GM18507 (cell line): ENCODE measurements around the gene ESR2.
"Not testable (repeated sequence)": the region's sequence is repeated elsewhere in the genome, so short reads cannot be mapped to it uniquely, and the experiment has no call there.

ENCODE experiments used
- DNase-seq: peaks from one replicate; pipeline ENCODE4 v3.0.0; 2011; ENCODE audit warnings: low read depth; ENCODE audit not compliant: insufficient read length; ENCODE audit errors: extremely low spot score
- FAIRE-seq: peaks from 2 replicates; lab custom pipeline; 2011; peaks lifted over from hg19 to GRCh38; lab: Jason Lieb, UNC

ESR2 gene

GRCh38 chr14:64293976-64294671 is at the start of gene ESR2:
Gene ESR2, minus strand, starts transcription at chr14:64294371. Its CDS starts 11,386 bp downstream, at chr14:64282985.
- FAIRE-seq (no peak), DNase-seq (no peak)

GRCh38 chr14:64340560-64341196 is 46.5 kb upstream of the ESR2 start:
- DNase-seq (no peak), FAIRE-seq (no peak)

GRCh38 chr14:64338616-64339316 is 44.6 kb upstream of the ESR2 start:
- FAIRE-seq, result peak; percentile 99
- DNase-seq, result peak; percentile 94

- FAIRE-seq (peak; percentile 67), DNase-seq (no peak)
Observed at GRCh38 chr14:64337888-64338615, 43.9 kb upstream of the ESR2 start.

- no peak for FAIRE-seq
- DNase-seq, result no peak
Observed at GRCh38 chr14:64329149-64329548, 35.0 kb upstream of the ESR2 start.

- DNase-seq (no peak), FAIRE-seq (no peak)
Observed at GRCh38 chr14:64326502-64326901, 32.3 kb upstream of the ESR2 start.

- no peak for FAIRE-seq
- no peak for DNase-seq
Observed at GRCh38 chr14:64324895-64325294, 30.7 kb upstream of the ESR2 start.

GRCh38 chr14:64324461-64324860 is 30.3 kb upstream of the ESR2 start:
- no peak for DNase-seq
- no peak for FAIRE-seq

GRCh38 chr14:64320362-64320761 is 26.2 kb upstream of the ESR2 start:
- FAIRE-seq, DNase-seq: not testable (repeated sequence)

- not testable (repeated sequence) for DNase-seq, FAIRE-seq
Observed at GRCh38 chr14:64318695-64319094, 24.5 kb upstream of the ESR2 start.

- FAIRE-seq (peak; percentile 86), DNase-seq (peak; percentile 60)
Observed at GRCh38 chr14:64303471-64303917, 9.3 kb upstream of the ESR2 start.

- no peak for FAIRE-seq
Observed at GRCh38 chr14:64298773-64299172, 4.6 kb upstream of the ESR2 start.

GRCh38 chr14:64296561-64296960 is 2.4 kb upstream of the ESR2 start:
- DNase-seq, result no peak
- FAIRE-seq, result no peak

More at GRCh38 chr14:64298773-64299172, 4.6 kb upstream of the ESR2 start:
- DNase-seq, result no peak

GRCh38 chr14:64294672-64295413 is 672 bp upstream of the ESR2 start:
- FAIRE-seq (peak; percentile 81), DNase-seq (peak; percentile 77)

- no peak for FAIRE-seq
- no peak for DNase-seq
Observed at GRCh38 chr14:64292197-64292596, 2.0 kb downstream of the ESR2 start.

GRCh38 chr14:64289571-64289970 is 4.6 kb downstream of the ESR2 start:
- FAIRE-seq (no peak), DNase-seq (no peak)

- DNase-seq, result no peak
- no peak for FAIRE-seq
Observed at GRCh38 chr14:64281805-64282204, 12.4 kb downstream of the ESR2 start.

GRCh38 chr14:64279704-64280668 is 14.2 kb downstream of the ESR2 start:
- no peak for DNase-seq
- no peak for FAIRE-seq
